Pulmonary artery endothelial cell (primary cell): ENCODE data around the gene MAP7D1. TPM values are rescaled to one million over a fixed set of nuclear protein-coding genes. Genes with fewer than 3 reads are reported as not detected.

Source experiments
- DNase-seq: peaks from one replicate; pipeline ENCODE4 v3.0.0-alpha.2; 2011; ENCODE audit warnings: low read depth, low spot score
- total RNA-seq: library from RNA; depleted of rRNA; stranded (reverse); fragments of >200 nt; gene quantifications from 2 replicates; pipeline ENCODE4 v1.2.3, GENCODE V29; 2014

The MAP7D1 gene
- total RNA-seq, 1 donor from 2014 or later: 77.1 TPM

GRCh38 chr1:36126797-36127500 lies 29.0 kb upstream of the MAP7D1 start:
- DNase-seq: no peak

DNA sequence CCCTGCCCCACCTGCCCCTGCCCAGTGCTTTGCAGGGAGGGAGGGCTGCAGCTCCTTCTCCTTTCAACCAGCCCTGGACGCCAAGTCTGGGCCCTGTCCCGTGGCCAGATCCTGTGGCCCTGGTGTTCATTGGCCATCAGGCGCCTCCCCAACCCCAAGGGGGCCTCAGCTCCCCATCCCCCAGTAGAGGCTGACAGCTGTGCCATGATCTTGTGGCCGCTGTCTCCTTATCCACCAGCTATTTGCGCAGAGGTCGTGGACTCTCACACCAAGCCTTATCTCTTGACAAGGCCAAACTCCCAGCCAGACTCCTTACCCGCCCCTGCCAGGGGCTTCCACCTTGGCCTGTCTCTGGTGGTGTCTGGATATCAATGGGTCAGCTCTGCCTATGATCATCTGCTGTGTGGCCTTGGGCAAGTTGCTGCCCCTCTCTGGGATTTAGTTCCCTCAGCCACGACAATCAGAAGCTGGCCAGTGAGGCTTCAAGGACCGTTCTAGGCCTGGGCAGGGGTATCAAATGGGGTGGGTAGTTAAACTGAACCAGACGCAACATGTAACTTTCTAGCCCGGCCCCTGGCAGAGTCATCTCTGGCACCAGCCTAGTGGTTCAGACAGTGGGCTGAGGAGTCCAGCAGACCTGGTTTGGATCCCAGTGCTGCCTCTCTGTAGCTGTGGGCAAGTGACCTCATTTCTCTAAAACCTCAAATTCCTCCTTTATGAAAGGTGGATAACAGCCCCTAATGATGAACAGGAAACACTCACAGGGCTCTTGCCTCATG lies 27.6 kb upstream of the MAP7D1 start:
- no peak for DNase-seq

GRCh38 chr1:36128905-36129206 lies 27.1 kb upstream of the MAP7D1 start:
- no peak for DNase-seq

DNA sequence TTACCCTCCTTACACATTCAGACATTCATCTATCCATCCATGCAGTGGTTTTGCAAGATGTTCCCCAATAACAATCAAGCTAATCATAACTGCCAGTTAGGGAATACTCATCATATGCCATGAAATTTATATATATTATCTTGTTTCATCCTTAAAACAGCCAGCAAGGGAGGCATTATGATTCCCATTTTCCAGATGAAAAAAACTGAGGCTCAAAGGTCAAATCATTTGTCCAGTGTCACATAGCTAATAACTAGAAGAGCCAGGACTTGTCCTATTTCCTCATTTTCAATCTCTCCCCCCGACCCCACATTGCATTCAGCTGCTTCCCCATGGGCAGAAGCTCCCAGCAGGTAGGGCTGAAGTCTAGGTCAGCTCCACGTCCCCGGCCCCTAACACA lies 23.9 kb upstream of the MAP7D1 start:
- no peak for DNase-seq

DNA sequence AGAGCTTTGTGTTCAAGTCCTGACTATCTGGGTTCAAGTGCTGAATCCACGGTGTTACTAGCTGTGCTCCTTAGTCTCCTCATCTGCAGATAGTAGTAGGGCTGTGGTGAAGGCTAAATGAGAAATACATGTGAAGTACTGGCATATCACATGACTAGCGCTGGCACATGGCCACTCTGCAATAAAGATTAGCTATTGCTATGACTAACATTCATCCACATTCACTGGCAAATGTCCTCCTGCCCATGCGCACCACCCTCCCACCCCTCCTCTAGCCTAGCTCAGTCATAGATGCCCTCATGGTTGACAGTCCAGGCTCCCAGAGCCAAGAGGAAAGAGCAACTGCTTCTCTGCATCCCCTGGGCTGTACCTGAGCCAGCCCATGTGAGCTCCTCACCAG lies 22.5 kb upstream of the MAP7D1 start:
- DNase-seq: no peak

DNA sequence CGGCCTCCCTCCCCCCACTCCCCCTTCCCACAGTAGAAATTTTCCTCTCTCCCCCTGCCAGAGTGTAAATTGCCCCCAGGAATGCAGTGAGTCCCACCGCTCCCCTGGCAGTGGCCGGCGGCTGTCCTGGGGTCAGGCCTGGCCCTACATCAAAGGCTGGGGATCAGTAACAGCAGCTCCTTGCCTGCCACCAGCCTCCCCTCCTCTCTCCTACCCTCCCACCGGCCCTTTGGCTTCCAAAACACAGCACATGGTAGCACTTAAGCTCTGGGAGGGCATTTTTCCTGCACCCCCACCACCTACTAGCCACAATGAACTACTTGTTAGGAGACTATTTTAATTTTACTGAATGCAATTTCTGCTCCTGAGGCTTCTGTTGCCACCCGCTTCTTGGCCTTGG lies 21.9 kb upstream of the MAP7D1 start:
- no peak for DNase-seq

DNA sequence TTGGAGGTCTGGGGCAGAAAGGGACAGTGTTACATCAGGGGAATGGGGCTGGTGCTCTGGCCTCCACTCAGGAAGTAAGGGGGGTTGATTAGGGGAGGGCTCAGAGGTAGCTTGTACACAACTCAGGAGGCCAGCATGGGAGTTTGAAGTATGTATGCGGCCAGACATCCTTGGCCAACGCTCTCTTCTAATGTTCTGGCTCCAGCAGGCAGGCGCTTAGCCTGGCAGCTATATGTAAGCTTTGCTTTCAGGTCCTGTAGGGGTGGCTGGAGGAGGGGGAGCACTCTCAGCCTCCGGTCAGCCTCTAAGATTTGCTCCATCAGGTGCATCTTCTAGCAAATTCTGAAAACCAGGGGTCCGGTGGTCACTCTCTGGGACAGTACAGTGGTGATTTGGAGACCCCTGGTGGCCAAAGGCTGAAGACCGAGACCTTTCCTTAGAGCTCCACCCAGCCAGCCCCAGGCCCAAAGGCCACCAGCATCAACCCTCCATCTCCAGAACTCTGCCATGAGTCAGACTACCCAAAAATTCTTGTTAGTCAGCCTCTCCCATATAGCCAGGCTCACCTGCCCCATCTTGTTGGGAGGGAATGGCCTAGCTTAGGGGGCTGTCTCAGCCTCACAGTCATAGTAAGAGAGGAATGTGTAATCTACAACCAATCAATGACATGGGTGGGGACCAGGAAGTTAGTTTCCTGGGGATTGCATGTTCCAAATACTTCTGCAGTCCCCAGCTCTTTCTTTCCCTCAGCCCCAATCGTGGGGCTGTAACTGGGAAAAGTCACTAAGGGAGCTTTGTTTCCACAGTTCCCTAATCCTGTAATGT lies 21.2 kb upstream of the MAP7D1 start:
- DNase-seq: no peak

GRCh38 chr1:36135330-36135667 lies 20.7 kb upstream of the MAP7D1 start:
- DNase-seq: no peak

DNA sequence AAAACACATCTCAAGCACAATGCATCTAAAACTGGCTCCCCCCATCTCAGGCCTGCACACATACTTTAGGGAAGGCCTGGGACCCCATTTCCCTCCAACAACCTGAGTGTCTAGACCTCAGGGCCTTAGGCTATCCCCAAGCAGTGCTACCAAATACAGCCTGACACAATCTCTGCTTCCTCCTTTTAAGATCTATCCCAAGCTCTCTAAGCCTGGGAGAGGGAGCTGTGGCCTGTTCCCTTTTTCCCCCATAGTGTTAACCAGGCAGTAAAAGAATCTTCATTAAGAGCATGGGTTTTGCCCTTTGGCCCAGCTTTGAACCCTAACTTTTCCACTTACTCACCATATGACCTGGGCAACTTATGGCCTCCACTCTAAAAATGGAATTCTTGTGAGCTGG lies 20.2 kb upstream of the MAP7D1 start:
- DNase-seq: no peak

DNA sequence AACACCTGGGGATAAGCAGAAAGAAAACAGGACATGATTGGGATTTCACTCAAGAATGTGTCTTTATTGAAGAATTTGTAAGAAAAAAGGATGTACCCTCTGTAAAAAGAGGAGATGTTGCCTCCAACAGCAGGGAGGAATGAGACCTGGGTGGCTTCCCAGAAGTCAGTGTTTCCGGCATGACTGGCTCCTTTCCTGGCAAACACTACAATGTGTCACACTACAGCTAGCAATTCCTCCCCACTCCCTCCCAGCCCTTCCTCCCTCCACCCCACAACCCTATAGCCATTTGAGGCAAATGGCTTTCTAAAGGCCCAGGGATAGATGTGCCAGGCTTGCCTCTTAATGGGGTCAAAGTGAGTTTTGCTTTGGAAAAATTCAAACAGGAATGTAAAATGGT lies 19.4 kb upstream of the MAP7D1 start:
- peak; percentile 64 for DNase-seq

DNA sequence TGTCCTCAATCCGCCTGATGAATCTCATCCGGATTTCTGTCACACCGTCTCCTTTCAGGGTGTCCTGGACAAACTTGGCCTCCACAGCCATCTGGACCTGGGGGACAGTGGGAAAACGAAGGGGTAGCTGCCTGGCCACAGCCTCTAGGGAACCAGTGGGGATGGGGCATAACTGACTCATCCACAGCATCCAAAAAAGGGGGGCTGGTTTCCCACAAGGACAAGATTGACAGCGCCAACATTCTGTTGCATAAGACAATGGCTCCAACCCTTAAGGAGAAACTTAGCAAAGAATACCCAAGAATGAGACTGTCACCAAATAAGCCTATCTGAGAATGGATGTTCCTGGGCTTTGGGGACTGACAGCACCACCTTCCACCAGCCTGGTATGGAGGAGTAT lies 18.7 kb upstream of the MAP7D1 start:
- no peak for DNase-seq

- DNase-seq: no peak
Observed at GRCh38 chr1:36137776-36138175, 18.2 kb upstream of the MAP7D1 start.

- DNase-seq: no peak
Observed at GRCh38 chr1:36139521-36139920, 16.4 kb upstream of the MAP7D1 start.

DNA sequence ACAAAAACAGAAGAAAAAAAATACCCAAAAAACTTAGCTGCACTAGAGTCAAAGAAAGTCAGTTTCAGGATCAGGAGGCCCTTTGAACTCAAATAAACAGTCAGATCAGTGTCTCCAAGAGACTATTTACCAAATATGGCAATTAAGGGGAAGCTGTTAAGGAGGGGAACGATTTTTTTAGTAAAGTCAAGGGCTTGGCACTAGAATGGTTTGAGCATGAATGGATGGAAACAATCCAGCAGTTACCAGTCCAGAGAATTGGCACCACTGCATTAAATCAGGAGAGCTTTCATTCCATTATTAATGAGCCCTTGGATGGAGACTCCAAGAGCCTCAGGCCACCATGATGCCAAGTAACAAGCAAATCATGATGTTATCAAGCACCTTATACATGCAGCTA lies 13.8 kb upstream of the MAP7D1 start:
- DNase-seq: no peak

GRCh38 chr1:36143424-36143823 lies 12.5 kb upstream of the MAP7D1 start:
- no peak for DNase-seq

GRCh38 chr1:36144413-36144812 lies 11.5 kb upstream of the MAP7D1 start:
- DNase-seq: no peak

GRCh38 chr1:36148821-36149236 lies 7.1 kb upstream of the MAP7D1 start:
- DNase-seq: no peak

GRCh38 chr1:36149237-36149972 lies 6.6 kb upstream of the MAP7D1 start, which contains the start of gene TRAPPC3:
TRAPPC3 (minus strand) TSS chr1:36149486; CDS start chr1:36149378, 108 bp downstream.
- peak; percentile 99 for DNase-seq

GRCh38 chr1:36149973-36150295 lies 6.0 kb upstream of the MAP7D1 start:
- no peak for DNase-seq

GRCh38 chr1:36150296-36151133 lies 5.4 kb upstream of the MAP7D1 start:
- peak; percentile 89 for DNase-seq
